Upper lobe of left lung (tissue), 6 donors: ENCODE data around the gene MKNK1. TPM values are rescaled to one million over a fixed set of nuclear protein-coding genes. Genes with fewer than 3 reads are reported as not detected.
A peak's percentile ranks its signal among the peaks of the same experiment; 100 is the strongest.

ENCODE experiments used
- ATAC-seq, 2 donors: fragments of 200-7000 bp; cut with Tn5 transposase; one replicate each; pipeline ENCODE4 v1.9.1; 2022; ENCODE audit warnings: mild to moderate bottlenecking in 2 of 2, moderate library complexity in 2 of 2; ENCODE audit not compliant: low FRiP score in 2 of 2
- DNase-seq, 2 donors: peaks; one replicate each; pipeline ENCODE4 v3.0.0-alpha.2; 2019 to 2020
- H3K27ac ChIP-seq, 4 donors: fragments of 200-600 bp; sonication (generic); one replicate each; pipeline ENCODE4 v1.5.1; 2016 to 2019
- H3K27me3 ChIP-seq, 4 donors: fragments of 200-600 bp; sonication (generic); one replicate each; pipeline ENCODE4 v1.5.1; 2017 to 2019
- H3K36me3 ChIP-seq, 4 donors: fragments of 200-600 bp; sonication (generic); one replicate each; pipeline ENCODE4 v1.5.1; 2016 to 2019
- H3K4me1 ChIP-seq, 4 donors: fragments of 200-600 bp; sonication (generic); one replicate each; pipeline ENCODE4 v1.5.1; 2018 to 2019
- H3K4me3 ChIP-seq, 4 donors: fragments of 200-600 bp; sonication (generic); one replicate each; pipeline ENCODE4 v1.5.1; 2017 to 2019; ENCODE audit warnings: mild to moderate bottlenecking in 2 of 4, moderate library complexity in 1 of 4
- H3K9me3 ChIP-seq, 4 donors: fragments of 200-600 bp; sonication (generic); one replicate each; pipeline ENCODE4 v1.5.1; 2018 to 2019
- CTCF ChIP-seq, 6 experiments: fragments of 450-650 bp in 4 of 6; fragments of 200-600 bp in 2 of 6; sonication (generic) in 2 of 6; IDR thresholded peaks; one replicate each; pipeline ENCODE4 v1.5.1; 2016 to 2019; ENCODE audit warnings: antibody characterized with exemption in 6 of 6
- EP300 ChIP-seq, 4 donors: sonication (generic); formaldehyde crosslinking; IDR thresholded peaks; one replicate each; pipeline ENCODE4 v1.5.1; 2017; ENCODE audit warnings: antibody characterized with exemption in 4 of 4, control low read depth in 2 of 4
- POLR2A ChIP-seq, 4 donors: fragments of 450-650 bp; IDR thresholded peaks; one replicate each; pipeline ENCODE4 v1.5.1; 2016 to 2017; ENCODE audit warnings: antibody characterized with exemption in 4 of 4, mild to moderate bottlenecking in 2 of 4
- POLR2AphosphoS5 ChIP-seq, 2 donors: sonication (generic); formaldehyde crosslinking; IDR thresholded peaks; one replicate each; pipeline ENCODE4 v1.5.1; 2017; ENCODE audit warnings: antibody characterized with exemption in 2 of 2
- WGBS, 2 donors: methylation state at CpG; one replicate each; pipeline ENCODE4 v1.1.5; 2017 to 2018; 5-methylcytosine and 5-hydroxymethylcytosine counted together
- total RNA-seq, 6 donors: library from RNA; depleted of rRNA in 4 of 6; stranded (reverse); fragments of >200 nt in 4 of 6; gene quantifications; one replicate each; pipeline versions ENCODE4 v1.1.0 to v1.2.1, GENCODE V29; 2016 to 2021
- donor health status: DM: no; HTN: no; CAD: no; lungs with moderate emphysema.
- donor health status: DM: no; HTN: yes; CAD: no; lungs with severe emphysema.

The MKNK1 gene
- total RNA-seq, 6 donors from 2014 or later: 45.7 to 174 (median 62.2) TPM

DNA sequence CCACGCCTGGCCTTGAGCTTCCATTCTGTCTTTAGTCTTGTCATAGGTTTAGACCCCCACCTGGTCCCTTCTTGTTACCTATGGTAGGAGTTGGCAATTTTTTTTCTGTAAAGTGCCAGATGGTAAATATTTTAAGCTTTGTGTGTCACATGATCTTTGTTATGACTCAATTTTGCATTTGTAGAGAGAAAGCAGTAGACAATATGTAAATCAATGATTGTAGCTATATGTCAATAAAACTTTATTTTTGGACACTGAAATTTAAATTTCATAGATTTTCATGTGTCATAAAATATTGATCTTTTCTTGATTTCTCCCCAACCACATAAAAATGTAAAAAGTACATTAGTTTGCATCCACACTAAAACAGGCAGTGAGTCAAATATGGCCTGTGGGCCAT lies 8.0 kb downstream of the MKNK1 start:
- Histone ChIP-seq H3K4me1 (peaks cover 10 to 37% (median 13%) of the 10 kb centered on the region in 4 donors), H3K36me3 (peaks cover 10 to 31% (median 26%) of the 10 kb centered on the region in 4 donors), H3K9me3 (no peaks in the 10 kb centered on the region), H3K27me3 (no peaks in the 10 kb centered on the region), H3K27ac (peak overlapping the region in 3 of 4 donors; percentile 60 to 84 (median 82)), H3K4me3 (no peak overlapping the region)
- 95 to 100% methylated on average over 1 of the region's 1 CpG for whole genome bisulfite sequencing, 2 donors
- TF ChIP-seq EP300 (IDR thresholded peaks at IDR 0.05) (no peak), POLR2AphosphoS5 (IDR thresholded peaks at IDR 0.05) (no peak), POLR2A (IDR thresholded peaks at IDR 0.05) (no peak), CTCF (IDR thresholded peaks at IDR 0.05) (no peak)
- no peak for ATAC-seq
- no peak for DNase-seq

DNA sequence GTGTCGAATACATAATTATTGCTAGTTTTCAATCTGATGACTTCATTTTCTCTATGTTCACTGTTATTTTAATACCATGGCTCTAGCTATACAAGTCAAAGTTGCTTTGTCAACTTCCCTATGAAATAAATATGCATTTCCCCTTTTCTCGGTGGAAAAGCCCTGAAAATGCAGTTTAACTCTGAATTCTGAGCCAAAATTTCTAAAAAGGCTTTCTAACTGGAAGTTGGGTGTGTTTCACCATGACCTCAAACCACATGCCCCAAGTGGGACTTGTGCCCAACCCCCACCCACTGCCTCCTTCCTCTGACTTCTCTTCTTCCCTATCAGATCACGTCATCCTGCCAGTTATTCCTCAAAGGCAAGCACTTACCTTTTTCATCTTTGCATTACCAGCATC lies 8.9 kb downstream of the MKNK1 start:
- DNase-seq (peak in 1 of 2 donors; percentile 79), ATAC-seq (peak in 1 of 2 donors; percentile 85)
- WGBS, 2 donors: 48 to 69% methylated on average over 3 of the region's 3 CpGs
- H3K27ac ChIP-seq: peak overlapping the region; percentile 77 to 84 (median 80)
- H3K27me3 ChIP-seq: no peaks in the 10 kb centered on the region
- H3K4me1 ChIP-seq: peaks cover 5 to 33% (median 8%) of the 10 kb centered on the region in 4 donors
- H3K36me3 ChIP-seq: peaks cover 10 to 40% (median 32%) of the 10 kb centered on the region in 4 donors
- TF ChIP-seq CTCF (IDR thresholded peaks at IDR 0.05) (no peak), EP300 (IDR thresholded peaks at IDR 0.05) (no peak), POLR2AphosphoS5 (IDR thresholded peaks at IDR 0.05) (peak in 1 of 2 donors; percentile 48), POLR2A (IDR thresholded peaks at IDR 0.05) (no peak)
- no peak overlapping the region for H3K4me3 ChIP-seq
- H3K9me3 ChIP-seq: no peaks in the 10 kb centered on the region

GRCh38 chr1:46594063-46594462 lies 10.0 kb downstream of the MKNK1 start:
- Histone ChIP-seq H3K27me3 (no peaks in the 10 kb centered on the region), H3K4me3 (no peak overlapping the region), H3K27ac (peak overlapping the region; percentile 77 to 84 (median 80)), H3K36me3 (peaks cover 13 to 49% (median 43%) of the 10 kb centered on the region in 4 donors), H3K9me3 (no peaks in the 10 kb centered on the region), H3K4me1 (peaks cover 0 to 24% (median under 1%) of the 10 kb centered on the region in 4 donors)
- DNase-seq: no peak
- 74 to 86% methylated on average over 5 of the region's 5 CpGs for WGBS, 2 donors
- TF ChIP-seq EP300 (IDR thresholded peaks at IDR 0.05): no peak
- peak in 1 of 2 donors; percentile 66 for ATAC-seq

GRCh38 chr1:46592823-46593222 lies 11.2 kb downstream of the MKNK1 start:
- Histone ChIP-seq H3K9me3 (no peaks in the 10 kb centered on the region), H3K4me3 (no peak overlapping the region), H3K36me3 (peaks cover 13 to 53% (median 45%) of the 10 kb centered on the region in 4 donors), H3K4me1 (peaks cover 0 to 19% (median 0%) of the 10 kb centered on the region in 4 donors), H3K27me3 (no peaks in the 10 kb centered on the region), H3K27ac (peak overlapping the region in 1 of 4 donors; percentile 82)
- DNase-seq (no peak), ATAC-seq (no peak)
- WGBS, 2 donors: 89 to 90% methylated on average over 4 of the region's 4 CpGs
- TF ChIP-seq EP300 (IDR thresholded peaks at IDR 0.05): no peak
- TF ChIP-seq CTCF (IDR thresholded peaks at IDR 0.05): no peak

DNA sequence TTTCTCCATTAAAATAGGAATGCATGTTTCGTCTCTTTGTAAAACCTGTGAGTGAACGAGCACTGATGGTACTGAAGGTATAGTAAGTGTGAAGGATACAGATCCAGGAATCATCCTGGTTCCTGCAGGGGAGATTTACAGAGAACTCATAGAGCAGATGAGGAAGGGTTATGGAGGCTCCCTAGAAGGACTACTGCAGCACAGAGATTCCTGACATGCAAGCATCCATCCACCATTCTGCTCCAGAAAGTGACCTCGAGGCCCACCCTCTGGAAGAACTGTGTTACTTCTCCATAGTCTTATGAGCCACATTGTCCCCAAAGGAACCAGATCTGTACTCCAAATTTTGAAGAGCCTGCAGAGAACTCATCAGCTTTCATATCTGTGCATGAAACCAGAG lies 14.5 kb downstream of the MKNK1 start:
- Histone ChIP-seq H3K9me3 (no peaks in the 10 kb centered on the region), H3K36me3 (peaks cover 13 to 77% (median 58%) of the 10 kb centered on the region in 4 donors), H3K4me3 (no peak overlapping the region), H3K27ac (no peak overlapping the region), H3K4me1 (peaks cover 0 to 7% (median 0%) of the 10 kb centered on the region in 4 donors), H3K27me3 (no peaks in the 10 kb centered on the region)
- WGBS, 2 donors: 95 to 98% methylated on average over 2 to 3 of the region's 3 CpGs
- ATAC-seq (no peak), DNase-seq (no peak)
- TF ChIP-seq POLR2A (IDR thresholded peaks at IDR 0.05) (no peak), EP300 (IDR thresholded peaks at IDR 0.05) (no peak), POLR2AphosphoS5 (IDR thresholded peaks at IDR 0.05) (no peak), CTCF (IDR thresholded peaks at IDR 0.05) (no peak)
